MM.1S (cell line): ENCODE data around the gene PCDHA12.

ENCODE experiments used
- DNase-seq: peaks from one replicate; pipeline ENCODE4 v3.0.0-alpha.2; 2015
- H2AFZ ChIP-seq: fragments of 300-600 bp; sonication (generic); 2 replicates; pipeline ENCODE4 v1.6.0; 2016; ENCODE audit warnings: antibody characterized with exemption, low read length
- H3F3A ChIP-seq: fragments of 300-600 bp; sonication (generic); 2 replicates; pipeline ENCODE4 v1.6.1; 2016; ENCODE audit warnings: mild to moderate bottlenecking, antibody characterized with exemption, low read length, moderate library complexity, mixed read lengths; ENCODE audit not compliant: insufficient read depth
- H3K27ac ChIP-seq: fragments of 300-600 bp; sonication (generic); 2 replicates; pipeline ENCODE4 v1.5.1; 2016; ENCODE audit warnings: mild to moderate bottlenecking, low read length
- H3K27me3 ChIP-seq: fragments of 300-600 bp; sonication (generic); replicated peaks from 2 replicates; pipeline ENCODE4 v1.6.0; 2016; ENCODE audit warnings: low read length; ENCODE audit not compliant: insufficient read depth
- H3K36me3 ChIP-seq: fragments of 300-600 bp; sonication (generic); replicated peaks from 2 replicates; pipeline ENCODE4 v1.6.1; 2016; ENCODE audit warnings: mild to moderate bottlenecking, low read length, mixed read lengths; ENCODE audit not compliant: insufficient read depth
- H3K4me1 ChIP-seq: fragments of 300-600 bp; sonication (generic); 2 replicates; pipeline ENCODE4 v1.6.1; 2016; ENCODE audit warnings: low read length, mixed read lengths
- H3K4me2 ChIP-seq: fragments of 300-600 bp; sonication (generic); 2 replicates; pipeline ENCODE4 v1.6.0; 2016; ENCODE audit warnings: low read depth, low read length
- H3K4me3 ChIP-seq: fragments of 300-600 bp; sonication (generic); 2 replicates; pipeline ENCODE4 v1.5.1; 2016; ENCODE audit warnings: low read length, mixed read lengths
- H3K79me2 ChIP-seq: fragments of 300-600 bp; sonication (generic); 2 replicates; pipeline ENCODE4 v1.6.1; 2016; ENCODE audit warnings: mixed run types, low read length, mixed read lengths
- H3K9ac ChIP-seq: fragments of 300-600 bp; sonication (generic); 2 replicates; pipeline ENCODE4 v1.6.1; 2016; ENCODE audit warnings: low read length, mixed read lengths
- H3K9me2 ChIP-seq: fragments of 300-600 bp; sonication (generic); replicated peaks from 2 replicates; pipeline ENCODE4 v1.6.1; 2016; ENCODE audit warnings: mild to moderate bottlenecking, low read length, mixed read lengths; ENCODE audit not compliant: insufficient read depth
- H3K9me3 ChIP-seq: fragments of 300-600 bp; sonication (generic); replicated peaks from 2 replicates; pipeline ENCODE4 v1.6.1; 2016; ENCODE audit warnings: mild to moderate bottlenecking, low read length, mixed read lengths; ENCODE audit not compliant: insufficient read depth
- H4K20me1 ChIP-seq: fragments of 300-600 bp; sonication (generic); 2 replicates; pipeline ENCODE4 v1.6.1; 2016; ENCODE audit warnings: mild to moderate bottlenecking, low read length, moderate library complexity, mixed read lengths; ENCODE audit not compliant: insufficient read depth
- EZH2 ChIP-seq: fragments of 300-600 bp; sonication (generic); optimal IDR thresholded peaks from 2 replicates; pipeline ENCODE3; 2017; ENCODE audit warnings: low read depth, mild to moderate bottlenecking, antibody characterized with exemption, low read length, mixed read lengths
- EZH2phosphoT487 ChIP-seq: fragments of 300-600 bp; sonication (generic); IDR thresholded peaks from 2 replicates; pipeline ENCODE4 v1.6.1; 2018; ENCODE audit warnings: antibody characterized with exemption, low read length
- TF ChIP-seq, protein P1 (sequence below): fragments of 300-600 bp; sonication (generic); IDR thresholded peaks from 2 replicates; pipeline ENCODE4 v1.5.1; 2016; ENCODE audit warnings: antibody characterized with exemption, low read length, mixed read lengths

The PCDHA12 gene

DNA sequence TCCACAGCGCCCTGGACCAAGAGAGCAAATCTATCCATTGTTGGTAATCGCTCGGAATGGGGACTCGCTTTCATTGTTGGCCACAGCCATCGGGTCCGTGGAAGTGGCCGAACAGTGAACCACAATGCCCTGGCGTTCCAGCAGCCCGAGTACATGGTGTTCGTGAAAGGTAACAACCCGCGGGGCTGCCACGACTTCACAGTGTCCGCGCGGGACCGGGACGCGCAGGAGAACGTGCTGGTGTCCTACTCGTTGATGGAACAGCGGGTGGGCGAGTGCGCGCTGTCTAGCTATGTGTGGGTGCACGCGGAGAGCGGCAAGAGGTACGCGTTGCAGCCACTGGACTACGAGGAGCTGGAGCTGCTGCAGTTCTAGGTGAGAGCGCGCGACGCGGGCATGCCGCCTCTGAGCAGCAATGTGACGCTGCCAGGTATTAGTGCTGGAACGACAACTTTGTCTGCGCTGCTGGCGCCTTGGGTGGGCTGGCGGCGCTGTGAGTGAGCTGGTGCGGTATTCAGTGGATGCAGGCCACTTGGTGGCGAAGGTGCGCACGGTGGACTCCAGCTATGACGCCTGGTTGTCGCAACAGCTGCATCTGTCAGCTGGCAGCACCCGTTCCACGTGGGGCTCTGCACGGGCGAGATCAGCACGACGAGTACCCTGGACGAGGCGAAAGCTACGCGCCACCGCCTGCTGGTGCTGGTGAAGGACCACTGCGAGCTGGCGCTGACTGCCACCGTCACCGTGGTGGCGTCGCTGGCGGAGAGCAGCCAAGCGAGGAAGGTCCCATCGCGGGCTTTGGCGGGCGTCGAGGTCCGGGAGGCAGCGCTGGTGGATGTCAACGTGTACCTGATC, 12.4 kb upstream of the PCDHA12 start:
- no peak overlapping the region for H3K27ac ChIP-seq
- no peaks in the 10 kb centered on the region for H4K20me1 ChIP-seq
- no peaks in the 10 kb centered on the region for H3K9me3 ChIP-seq
- no peaks in the 10 kb centered on the region for H3K27me3 ChIP-seq
- no peak overlapping the region for H3K4me3 ChIP-seq
- no peaks in the 10 kb centered on the region for H3F3A ChIP-seq
- H3K36me3 ChIP-seq: no peaks in the 10 kb centered on the region
- H3K9me2 ChIP-seq: no peaks in the 10 kb centered on the region
- H3K4me2 ChIP-seq: no peak overlapping the region
- H3K4me1 ChIP-seq: no peaks in the 10 kb centered on the region
- TF ChIP-seq EZH2phosphoT487 (no peak), EZH2 (no peak)
- TF ChIP-seq, protein P1, sequence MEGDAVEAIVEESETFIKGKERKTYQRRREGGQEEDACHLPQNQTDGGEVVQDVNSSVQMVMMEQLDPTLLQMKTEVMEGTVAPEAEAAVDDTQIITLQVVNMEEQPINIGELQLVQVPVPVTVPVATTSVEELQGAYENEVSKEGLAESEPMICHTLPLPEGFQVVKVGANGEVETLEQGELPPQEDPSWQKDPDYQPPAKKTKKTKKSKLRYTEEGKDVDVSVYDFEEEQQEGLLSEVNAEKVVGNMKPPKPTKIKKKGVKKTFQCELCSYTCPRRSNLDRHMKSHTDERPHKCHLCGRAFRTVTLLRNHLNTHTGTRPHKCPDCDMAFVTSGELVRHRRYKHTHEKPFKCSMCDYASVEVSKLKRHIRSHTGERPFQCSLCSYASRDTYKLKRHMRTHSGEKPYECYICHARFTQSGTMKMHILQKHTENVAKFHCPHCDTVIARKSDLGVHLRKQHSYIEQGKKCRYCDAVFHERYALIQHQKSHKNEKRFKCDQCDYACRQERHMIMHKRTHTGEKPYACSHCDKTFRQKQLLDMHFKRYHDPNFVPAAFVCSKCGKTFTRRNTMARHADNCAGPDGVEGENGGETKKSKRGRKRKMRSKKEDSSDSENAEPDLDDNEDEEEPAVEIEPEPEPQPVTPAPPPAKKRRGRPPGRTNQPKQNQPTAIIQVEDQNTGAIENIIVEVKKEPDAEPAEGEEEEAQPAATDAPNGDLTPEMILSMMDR: no peak
- no peak overlapping the region for H3K9ac ChIP-seq
- H3K79me2 ChIP-seq: no peaks in the 10 kb centered on the region
- no peak overlapping the region for H2AFZ ChIP-seq
- no peak for DNase-seq

DNA sequence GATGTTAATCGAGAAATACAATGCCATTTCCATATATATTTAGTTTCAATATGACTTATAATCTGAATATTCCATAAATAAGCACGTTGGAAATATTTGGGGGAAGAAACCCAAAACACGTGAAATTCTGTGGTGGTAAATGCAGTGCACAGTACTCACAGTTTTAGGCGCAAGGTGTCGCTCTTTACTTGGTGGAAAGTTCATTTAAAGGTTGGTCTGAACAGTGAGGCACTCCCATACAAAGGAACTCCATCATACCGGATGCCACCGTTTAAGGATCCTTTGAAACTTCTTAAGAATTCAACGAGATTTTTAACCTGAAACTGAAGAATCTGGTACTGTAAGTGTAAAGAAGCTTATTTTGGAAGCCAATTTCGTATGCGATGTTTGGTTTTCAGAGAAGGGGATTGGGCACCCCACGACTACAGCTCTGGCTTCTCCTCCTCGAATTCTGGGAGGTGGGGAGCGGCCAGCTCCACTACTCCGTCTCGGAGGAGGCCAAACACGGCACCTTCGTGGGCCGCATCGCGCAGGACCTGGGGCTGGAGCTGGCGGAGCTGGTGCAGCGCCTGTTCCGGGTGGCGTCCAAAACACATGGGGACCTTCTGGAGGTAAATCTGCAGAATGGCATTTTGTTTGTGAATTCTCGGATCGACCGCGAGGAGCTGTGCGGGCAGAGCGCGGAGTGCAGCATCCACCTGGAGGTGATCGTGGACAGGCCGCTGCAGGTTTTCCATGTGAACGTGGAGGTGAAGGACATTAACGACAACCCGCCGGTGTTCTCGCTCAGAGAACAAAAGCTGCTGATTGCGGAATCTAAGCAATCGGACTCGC, 6.2 kb upstream of the PCDHA12 start, which contains the start of gene PCDHA11:
TSS of gene PCDHA11 (plus strand) at position 237 of the 834 bp plus-strand sequence. CDS start at position 384, 147 bp downstream.
- H3K9me3 ChIP-seq: no peaks in the 10 kb centered on the region
- peak within 1 kb of the TSS; percentile 75 for H2AFZ ChIP-seq
- TF ChIP-seq, protein P1: peak; percentile 78
- TF ChIP-seq EZH2: no peak
- H3K36me3 ChIP-seq: no peaks in the 10 kb centered on the region
- H3F3A ChIP-seq: no peaks in the 10 kb centered on the region
- no peaks in the 10 kb centered on the region for H3K79me2 ChIP-seq
- no peaks in the 10 kb centered on the region for H3K27me3 ChIP-seq
- H3K4me3 ChIP-seq: peak within 1 kb of the TSS; percentile 50
- no peaks in the 10 kb centered on the region for H4K20me1 ChIP-seq
- H3K9ac ChIP-seq: no peak within 1 kb of the TSS
- peak within 1 kb of the TSS; percentile 67 for H3K4me2 ChIP-seq
- no peak within 1 kb of the TSS for H3K27ac ChIP-seq
- H3K4me1 ChIP-seq: no peaks in the 10 kb centered on the region
- peak; percentile 69 for DNase-seq
- H3K9me2 ChIP-seq: no peaks in the 10 kb centered on the region

DNA sequence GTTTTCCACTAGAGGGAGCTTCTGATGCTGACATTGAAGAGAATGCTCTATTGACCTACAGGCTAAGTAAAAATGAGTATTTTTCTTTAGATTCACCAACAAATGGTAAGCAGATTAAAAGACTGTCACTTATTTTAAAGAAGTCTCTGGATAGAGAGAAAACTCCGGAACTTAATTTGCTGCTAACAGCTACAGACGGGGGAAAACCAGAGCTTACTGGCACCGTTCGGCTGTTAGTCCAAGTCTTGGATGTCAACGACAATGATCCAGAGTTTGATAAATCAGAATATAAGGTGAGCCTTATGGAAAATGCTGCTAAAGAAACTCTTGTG, 5.6 kb upstream of the PCDHA12 start:
- Histone ChIP-seq H3K4me3 (peak overlapping the region; percentile 50), H3K27me3 (no peaks in the 10 kb centered on the region), H2AFZ (peak overlapping the region; percentile 75; the same call in 1 of the 2 replicates), H3K36me3 (no peaks in the 10 kb centered on the region), H3F3A (no peaks in the 10 kb centered on the region), H3K4me2 (peak overlapping the region; percentile 67), H3K27ac (no peak overlapping the region), H3K9me2 (no peaks in the 10 kb centered on the region), H3K79me2 (no peaks in the 10 kb centered on the region), H3K9ac (no peak overlapping the region), H3K4me1 (no peaks in the 10 kb centered on the region), H4K20me1 (no peaks in the 10 kb centered on the region), H3K9me3 (no peaks in the 10 kb centered on the region)
- no peak for TF ChIP-seq EZH2phosphoT487
- TF ChIP-seq EZH2: no peak
- TF ChIP-seq, protein P1: peak; percentile 47
- DNase-seq: no peak
